Renal pelvis (tissue), 4 donors: ENCODE data around the gene HSPB6. TPM values are rescaled to one million over a fixed set of nuclear protein-coding genes. Genes with fewer than 3 reads are reported as not detected.

Experiments
- DNase-seq: peaks from one replicate; pipeline ENCODE4 v3.0.0-alpha.2; 2013
- polyA plus RNA-seq, 3 donors: library from polyadenylated mRNA; unstranded; fragments of 120-200 nt; gene quantifications; one replicate each; pipeline ENCODE4 v1.2.1, GENCODE V29; 2013; ENCODE audit not compliant: insufficient read length in 3 of 3

HSPB6 gene
- polyA plus RNA-seq, 3 donors, result 20.5 to 34.1 (median 23.3) TPM

- DNase-seq, result no peak
These were observed 32.6 kb upstream of the HSPB6 start for GRCh38 chr19:35789195-35789977.

GRCh38 chr19:35788205-35788960, 31.6 kb upstream of the HSPB6 start:
- no peak for DNase-seq

GRCh38 chr19:35787227-35787799, 30.5 kb upstream of the HSPB6 start:
- DNase-seq, result no peak

DNA sequence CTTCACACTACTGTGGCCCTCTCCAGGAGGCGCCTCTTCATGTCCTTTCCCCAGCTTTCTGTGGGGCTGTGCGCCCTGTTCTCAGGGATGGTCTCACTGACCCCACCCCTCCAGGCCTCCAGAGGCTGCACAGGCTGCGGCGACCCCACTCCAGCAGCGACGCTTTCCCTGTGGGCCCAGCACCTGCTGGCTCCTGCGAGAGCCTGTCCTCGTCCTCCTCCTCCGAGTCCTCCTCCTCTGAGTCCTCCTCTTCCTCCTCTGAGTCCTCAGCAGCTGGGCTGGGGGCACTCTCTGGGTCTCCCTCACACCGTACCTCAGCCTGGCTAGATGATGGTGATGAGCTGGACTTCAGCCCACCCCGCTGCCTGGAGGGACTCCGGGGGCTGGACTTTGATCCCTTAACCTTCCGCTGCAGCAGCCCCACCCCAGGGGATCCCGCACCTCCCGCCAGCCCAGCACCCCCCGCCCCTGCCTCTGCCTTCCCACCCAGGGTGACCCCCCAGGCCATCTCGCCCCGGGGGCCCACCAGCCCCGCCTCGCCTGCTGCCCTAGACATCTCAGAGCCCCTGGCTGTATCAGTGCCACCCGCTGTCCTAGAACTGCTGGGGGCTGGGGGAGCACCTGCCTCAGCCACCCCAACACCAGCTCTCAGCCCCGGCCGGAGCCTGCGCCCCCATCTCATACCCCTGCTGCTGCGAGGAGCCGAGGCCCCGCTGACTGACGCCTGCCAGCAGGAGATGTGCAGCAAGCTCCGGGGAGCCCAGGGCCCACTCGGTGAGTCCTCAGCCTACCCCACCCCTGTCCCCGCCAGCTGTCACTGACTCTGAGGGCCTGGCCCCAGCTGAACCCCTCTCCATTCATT, 29.7 kb upstream of the HSPB6 start:
- no peak for DNase-seq

- no peak for DNase-seq
These were observed 28.5 kb upstream of the HSPB6 start for GRCh38 chr19:35785339-35785627.

DNA sequence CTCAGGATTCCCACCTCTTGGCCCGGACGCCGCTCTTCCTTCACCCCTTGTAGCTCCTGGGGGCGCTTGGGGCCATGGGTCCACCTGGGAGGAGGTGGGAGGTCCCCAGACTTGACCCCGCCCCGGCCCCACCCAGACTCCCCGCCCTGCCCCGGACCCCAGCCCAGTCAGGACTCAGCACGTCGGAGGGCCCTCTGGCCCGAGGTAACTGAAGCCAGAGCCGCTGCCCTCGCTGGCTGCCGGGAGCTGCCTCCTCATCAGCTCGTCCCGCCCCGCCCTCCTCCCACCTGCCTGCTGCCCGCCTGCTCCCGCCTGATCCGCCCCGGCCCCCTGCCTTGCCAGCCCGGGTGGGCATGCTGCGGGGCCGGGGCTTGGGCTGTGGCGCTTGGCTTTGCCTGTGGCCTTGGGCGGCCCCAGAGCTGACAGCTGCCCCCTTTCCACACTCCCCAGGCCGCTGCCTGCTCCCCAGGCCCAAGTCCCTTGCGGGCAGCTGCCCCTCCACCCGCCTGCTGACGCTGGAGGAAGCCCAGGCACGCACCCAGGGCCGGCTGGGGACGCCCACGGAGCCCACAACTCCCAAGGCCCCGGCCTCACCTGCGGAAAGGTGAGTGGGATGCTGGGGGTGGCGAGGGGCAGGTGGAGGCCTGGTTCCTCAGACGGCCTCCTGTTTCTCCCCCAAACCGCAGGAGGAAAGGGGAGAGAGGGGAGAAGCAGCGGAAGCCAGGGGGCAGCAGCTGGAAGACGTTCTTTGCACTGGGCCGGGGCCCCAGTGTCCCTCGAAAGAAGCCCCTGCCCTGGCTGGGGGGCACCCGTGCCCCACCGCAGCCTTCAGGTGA, 27.9 kb upstream of the HSPB6 start:
- DNase-seq, result no peak

DNA sequence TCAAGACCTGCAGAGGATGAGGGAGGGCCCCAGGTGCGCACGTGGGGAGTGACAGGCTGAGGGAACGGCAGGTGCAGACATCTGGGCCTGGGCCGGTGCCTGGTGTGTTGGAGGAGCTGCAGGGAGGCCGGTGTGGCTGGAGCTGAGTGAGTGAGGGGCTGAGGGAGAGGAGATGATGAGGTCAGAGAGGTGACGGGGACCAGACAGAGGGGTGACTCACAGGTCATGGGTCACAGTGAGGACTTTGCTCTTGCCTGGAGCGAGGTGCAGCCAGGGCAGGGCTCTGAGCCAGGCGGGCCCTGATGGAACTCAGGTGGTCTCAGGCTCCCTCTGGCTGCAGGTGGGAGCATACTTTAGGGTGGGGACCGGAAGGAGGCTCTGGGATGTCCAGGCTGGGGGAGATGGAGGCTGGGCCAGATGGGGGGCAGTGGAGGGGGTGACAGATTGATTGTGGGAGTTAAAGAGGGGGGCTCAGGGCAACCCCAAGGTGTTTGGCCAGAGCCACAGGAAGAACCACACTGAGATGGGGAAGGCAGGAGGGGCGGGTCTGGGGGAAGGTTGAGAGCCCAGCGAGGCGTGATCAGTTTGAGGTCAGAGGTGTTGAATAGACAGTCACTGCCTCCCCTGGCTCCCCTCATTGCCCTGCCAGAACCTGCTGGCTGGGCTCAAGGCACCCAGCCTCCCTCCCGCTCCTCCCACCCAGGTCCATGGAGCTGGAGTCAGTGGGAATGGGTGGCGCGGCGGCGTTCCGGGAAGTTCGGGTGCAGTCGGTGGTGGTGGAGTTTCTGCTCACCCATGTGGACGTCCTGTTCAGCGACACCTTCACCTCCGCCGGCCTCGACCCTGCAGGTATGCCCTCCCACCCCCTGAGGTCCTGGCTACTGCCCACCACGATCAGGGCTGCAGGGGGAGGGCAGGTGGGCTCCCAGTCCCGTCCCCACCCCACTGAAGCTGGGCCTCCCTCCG, 26.9 kb upstream of the HSPB6 start:
- DNase-seq, result no peak

DNA sequence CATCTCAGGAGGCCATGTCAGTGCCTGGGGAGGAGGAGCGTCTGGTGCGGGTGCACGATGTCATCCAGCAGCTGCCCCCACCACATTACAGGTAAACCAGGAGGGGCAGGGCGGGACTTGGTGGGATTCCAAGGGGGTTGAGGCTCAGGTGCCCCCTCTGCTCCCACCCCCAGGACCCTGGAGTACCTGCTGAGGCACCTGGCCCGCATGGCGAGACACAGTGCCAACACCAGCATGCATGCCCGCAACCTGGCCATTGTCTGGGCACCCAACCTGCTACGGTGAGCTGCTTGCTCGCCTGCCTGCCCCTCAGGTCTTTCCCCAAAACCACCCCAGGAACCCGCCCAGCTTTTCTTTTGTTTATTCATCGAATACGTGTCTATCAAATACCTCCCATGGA, 25.8 kb upstream of the HSPB6 start:
- DNase-seq, result no peak

DNA sequence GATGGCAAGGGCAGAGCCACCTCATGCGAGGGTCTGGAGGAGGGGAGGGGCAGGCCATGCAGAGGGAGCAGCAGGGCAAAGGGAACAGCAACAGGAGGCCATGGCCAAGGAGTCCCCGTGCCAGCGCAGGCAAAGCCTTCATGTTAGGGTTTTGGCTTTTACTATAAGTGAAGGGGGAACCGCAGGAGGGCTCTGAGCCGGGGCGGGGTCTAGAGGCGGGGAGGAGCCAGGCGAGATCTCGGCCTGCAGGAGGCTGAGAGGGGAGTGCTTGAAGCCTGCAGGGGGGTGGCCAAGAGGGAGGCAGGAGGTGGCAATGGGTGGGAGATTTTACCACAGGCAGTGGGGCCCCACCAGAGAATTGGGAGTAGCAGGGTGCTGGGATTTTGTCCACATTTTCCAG, 24.8 kb upstream of the HSPB6 start:
- DNase-seq, result no peak

GRCh38 chr19:35780717-35781116, 23.9 kb upstream of the HSPB6 start:
- DNase-seq, result no peak

DNA sequence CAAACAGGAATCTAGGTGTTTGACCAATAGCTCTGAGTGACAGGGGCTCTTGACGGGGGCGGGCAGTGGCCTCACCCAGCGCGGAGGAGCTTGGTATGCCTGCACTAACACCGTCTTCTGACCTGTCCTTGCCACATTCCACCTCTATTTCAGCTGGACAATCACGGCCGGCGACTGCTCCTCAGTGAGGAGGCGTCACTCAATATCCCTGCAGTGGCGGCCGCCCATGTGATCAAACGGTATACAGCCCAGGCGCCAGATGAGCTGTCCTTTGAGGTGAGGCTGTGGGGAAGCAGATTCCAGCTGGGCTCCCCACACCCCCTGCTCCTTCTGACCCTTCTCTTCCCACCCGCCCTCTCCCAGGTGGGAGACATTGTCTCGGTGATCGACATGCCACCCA, 23.2 kb upstream of the HSPB6 start:
- no peak for DNase-seq

- no peak for DNase-seq
These were observed 22.2 kb upstream of the HSPB6 start for GRCh38 chr19:35779033-35779432.

- DNase-seq, result no peak
These were observed 21.1 kb upstream of the HSPB6 start for GRCh38 chr19:35777961-35778360.

DNA sequence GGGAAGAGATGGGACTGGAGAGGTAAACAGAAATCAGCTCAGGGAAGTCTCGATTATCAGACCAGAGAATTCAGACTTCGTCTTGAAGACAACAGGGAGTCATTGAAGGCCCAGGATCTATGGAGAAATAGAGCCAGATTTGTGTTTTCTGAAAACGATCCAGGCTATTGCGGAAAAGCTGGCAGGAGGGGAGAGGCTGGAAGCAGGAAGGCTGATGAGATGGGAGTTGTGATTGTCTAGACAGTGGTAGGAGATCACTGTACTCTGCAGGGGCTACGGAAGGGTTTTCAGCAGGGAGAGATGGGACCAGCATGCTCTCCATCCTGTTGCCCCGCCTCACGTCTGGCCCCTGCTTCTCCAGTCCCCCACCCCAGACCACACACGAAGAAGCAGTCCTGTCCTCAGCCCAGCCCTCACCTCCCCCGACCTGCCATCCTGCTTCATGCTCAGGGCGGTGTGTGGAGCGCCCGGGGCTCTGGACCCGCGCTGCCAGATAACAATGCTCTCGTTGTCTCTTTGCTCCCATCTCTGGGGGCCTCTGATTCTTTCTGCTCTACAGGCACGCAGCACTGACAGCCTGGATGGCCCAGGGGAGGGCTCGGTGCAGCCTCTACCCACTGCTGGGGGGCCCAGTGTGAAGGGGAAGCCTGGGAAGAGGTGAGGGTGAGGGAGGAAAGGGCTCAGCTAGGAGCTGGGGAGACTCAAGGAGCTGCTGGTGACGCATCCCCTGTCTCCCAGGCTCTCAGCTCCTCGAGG, 20.4 kb upstream of the HSPB6 start:
- no peak for DNase-seq

DNA sequence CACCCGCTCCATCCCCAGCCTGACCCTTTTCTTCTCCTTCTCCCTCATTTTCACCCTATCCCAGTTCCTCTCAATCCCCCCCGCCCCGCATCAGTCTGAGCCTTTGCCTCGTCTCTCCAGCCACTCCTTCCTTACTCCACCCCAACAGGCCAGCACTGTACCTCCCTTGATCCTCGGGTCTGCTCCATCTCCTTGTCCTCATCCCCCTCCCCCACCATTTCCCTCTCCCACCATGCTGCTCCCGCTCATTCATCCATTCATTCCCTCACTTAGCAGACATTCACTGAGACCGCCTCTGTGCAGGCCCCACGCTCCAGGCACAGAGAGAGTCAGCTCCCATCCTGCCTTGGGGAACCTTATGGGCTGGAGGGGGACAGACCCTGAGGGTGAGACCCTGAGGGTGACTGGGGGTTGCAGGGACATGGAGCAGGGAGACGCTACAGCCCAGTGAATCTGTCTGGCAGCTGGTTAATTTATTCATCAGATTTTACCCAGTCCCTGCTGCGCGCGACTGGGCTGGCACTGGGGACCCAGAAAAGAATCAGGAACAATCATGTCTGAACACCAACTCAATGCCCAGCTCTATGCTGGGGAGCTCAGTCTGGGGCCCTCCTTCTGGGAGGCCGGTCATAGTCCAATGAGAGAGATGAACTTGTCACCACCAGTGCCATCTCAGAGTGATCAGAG, 19.4 kb upstream of the HSPB6 start:
- no peak for DNase-seq

DNA sequence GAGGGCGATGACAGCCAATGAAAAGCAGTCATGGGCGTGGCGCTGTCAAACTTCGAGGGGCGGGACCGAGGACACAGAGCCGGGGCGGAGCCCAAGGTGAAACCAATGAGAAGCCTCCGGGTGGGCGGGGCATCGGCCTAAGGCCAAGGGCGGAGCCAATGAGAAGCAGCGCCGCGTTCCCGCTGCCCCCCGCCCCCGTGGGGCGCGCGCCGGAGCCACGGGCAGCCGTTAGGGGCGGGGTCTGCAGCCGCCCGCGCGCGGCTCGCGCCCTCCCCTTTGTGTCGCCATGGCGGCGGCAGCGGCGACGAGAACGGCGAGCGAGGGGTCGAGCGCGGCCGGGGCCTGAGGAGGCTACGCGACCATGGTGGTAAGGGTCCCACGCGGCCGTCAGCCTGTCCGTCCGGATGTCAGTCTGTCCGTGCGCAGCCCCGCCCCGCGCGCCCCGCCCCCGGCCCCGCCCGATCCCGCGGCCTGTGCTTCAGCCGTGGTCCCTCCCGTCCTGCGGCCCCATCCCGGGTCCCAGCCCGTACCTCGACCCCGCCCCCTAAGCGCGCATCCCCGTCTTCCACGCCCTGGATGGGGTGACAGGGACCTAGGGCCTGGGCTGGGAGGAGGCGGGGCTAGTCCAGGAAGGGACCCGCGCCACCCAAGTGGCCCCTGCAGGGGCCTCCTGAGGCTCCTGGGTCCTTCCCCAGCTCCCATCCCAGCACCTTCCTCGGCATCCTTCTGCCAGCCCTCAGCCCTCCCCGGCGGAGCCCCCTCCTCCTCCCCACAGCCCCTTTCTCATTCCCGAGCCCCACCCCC, 18.7 kb upstream of the HSPB6 start, which contains the start of gene ARHGAP33:
TSS of gene ARHGAP33 (plus strand) at position 267 of the 804 bp plus-strand sequence. CDS start at position 362, 95 bp downstream.
- peak; percentile 97 for DNase-seq

- DNase-seq, result no peak
These were observed 18.1 kb upstream of the HSPB6 start for GRCh38 chr19:35775046-35775297.
